A549 treated with AZD9567 at 1 μM for 4 hours (cell line): ENCODE results near the gene DCTPP1. TPM values are rescaled to one million over a fixed set of nuclear protein-coding genes. Genes with fewer than 3 reads are reported as not detected.

Source experiments
- total RNA-seq: library from RNA; stranded (reverse); fragments of 200-300 nt; extraction: Qiagen RNA extraction; gene quantifications from 5 replicates; pipeline ENCODE4 v1.2.3, GENCODE V29; 2022; ENCODE audit not compliant: insufficient read depth

DCTPP1 gene
- total RNA-seq: 103 to 132 TPM (median 123 TPM) in 5 replicates

DNA sequence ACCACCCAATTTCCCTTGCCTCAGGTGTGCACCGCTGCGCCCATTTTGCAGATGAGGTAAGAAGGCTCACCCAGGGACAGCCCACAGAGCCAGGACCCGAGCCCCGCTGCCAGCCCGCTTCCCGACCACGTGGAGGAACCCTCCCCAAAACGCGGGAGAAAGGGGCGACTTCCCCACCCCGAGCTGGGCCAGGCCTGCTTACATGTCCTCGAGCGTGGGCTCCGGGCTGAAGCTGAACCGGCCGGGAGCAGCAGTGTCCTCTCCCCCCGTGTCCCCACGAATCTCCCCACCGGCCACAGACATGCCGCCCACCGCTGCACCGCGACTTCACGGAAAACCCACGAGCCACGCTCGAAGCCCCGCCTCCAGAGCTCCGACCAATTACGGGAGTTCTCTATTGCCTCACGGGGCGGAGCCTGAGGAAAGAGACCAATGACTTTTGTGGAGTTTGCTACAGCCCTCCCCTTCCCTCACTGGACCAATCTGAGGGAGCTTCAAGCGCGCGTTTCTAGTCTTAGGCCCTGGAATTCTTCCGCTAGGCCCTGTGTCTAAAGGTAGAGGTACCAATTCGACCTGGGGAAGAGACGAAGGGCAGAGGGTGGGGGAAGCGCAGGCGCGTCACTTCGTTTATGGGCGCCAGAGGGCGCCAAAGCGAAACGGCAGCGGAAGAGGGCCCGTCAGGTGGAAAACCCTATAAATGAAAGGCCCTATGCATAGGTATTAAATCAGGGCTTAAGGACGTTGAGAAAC is at the start of gene DCTPP1:
DCTPP1 (minus strand) TSS at position 353 of the 750 bp plus-strand sequence; CDS start at position 303, 50 bp downstream.

GRCh38 chr16:30472328-30472942 is 42.6 kb upstream of the DCTPP1 start, which contains the start of gene ITGAL:
Gene ITGAL (plus strand): TSS chr16:30472742. CDS start chr16:30472838, 96 bp downstream.

DNA sequence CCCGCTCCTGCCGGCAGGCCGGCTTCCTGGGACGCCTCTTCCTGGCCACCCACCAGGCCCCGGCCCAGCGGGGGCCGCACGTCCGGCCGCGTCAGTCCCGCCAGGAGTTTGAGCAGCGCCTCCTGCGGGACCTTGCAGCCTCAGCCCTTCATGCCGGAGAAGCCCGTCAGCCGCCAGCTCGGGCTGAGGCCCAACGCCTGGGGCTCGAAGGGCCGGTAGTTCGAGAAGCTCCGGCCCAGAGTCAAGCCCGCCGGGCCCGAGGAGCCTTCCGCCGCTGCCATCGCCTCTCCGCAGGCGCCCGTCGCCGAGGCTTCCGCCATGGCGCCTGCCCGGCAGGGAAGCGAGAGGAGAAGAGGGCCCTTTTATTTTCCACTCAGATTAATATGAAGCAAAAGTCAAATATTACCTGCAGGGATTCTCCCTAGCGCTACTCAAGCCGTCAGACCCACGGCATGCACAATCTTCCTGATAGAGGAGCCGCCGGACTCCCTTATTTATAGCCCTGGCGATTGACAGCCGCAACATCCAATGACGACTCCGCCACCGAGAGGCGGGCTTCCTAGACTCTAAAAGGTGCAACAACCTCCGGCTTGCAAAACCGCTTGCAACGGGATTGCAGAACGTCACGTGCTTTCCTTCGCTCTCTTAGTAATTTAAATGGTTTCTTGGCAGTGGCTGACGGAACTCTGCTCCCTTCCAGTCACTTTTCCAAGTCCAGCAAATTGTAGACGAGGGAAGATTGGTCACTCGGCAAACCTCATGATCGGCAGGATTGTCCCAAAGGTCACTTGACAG is 15.8 kb upstream of the DCTPP1 start, which contains the start of gene SEPHS2:
SEPHS2 (minus strand) TSS at position 467 of the 795 bp plus-strand sequence; CDS start at position 320, 147 bp downstream.

GRCh38 chr16:30407102-30407803 is 22.6 kb downstream of the DCTPP1 start, which contains the start of gene ZNF771:
Gene ZNF771 (plus strand): TSS chr16:30407606. CDS start chr16:30408054, 448 bp downstream.

DNA sequence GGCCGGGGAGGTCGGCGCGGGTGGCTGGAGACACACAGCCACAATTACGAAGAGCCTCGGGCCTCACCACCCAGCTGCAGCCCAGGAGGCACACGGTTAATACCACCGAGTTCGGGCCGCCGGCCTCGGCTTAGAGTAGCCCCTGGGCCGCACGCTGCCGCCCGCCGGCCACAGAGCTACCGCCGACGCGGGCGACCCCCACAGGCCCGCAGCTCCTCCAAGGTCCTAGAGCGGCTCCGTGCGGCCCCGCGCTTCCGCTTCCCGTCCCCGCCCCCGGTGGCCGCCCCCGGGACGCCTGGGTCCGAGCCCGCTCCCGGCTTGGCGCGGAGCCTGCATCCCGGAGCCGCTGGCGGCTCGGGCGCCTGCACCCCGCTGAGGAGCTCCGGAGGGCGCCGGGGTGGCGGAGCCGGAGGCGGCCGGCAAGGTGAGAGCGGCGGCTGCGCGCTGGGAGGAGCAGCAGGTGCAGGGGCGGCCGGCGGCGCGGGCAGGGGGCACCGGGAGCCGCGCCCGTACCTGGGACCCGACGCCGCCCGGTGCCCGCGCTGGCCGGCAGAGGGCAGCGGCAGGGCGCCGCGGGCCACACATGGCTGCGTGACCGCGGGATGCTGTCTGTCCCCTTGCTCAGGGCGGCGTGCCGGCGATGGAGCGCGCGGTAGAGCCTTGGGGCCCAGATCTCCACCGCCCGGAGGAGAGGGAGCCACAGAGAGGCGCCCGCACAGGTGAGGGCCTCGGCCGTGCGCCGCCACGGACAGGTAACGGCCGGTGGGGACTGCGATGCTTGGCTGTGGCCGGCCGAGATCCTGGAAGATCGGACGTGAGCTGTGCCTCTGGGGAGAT is 34.5 kb downstream of the DCTPP1 start, which contains the start of gene ZNF48:
ZNF48 (plus strand) TSS at position 266 of the 837 bp plus-strand sequence; CDS start at position 641, 375 bp downstream.

GRCh38 chr16:30382111-30382881 is 47.5 kb downstream of the DCTPP1 start, which contains the start of gene SEPTIN1:
Gene SEPTIN1 (minus strand): TSS chr16:30382561. CDS start chr16:30382542, 19 bp downstream.

GRCh38 chr16:30374538-30374937 is 55.3 kb downstream of the DCTPP1 start, which contains the start of gene MYL11:
Gene MYL11 (plus strand): TSS chr16:30374802. CDS start chr16:30374858, 56 bp downstream.

Other genes with a start within 250 kb of the DCTPP1 start
- gene CORO1A, start 246.4 kb downstream of the DCTPP1 start, total RNA-seq: 2.6 to 4.6 TPM (median 3.1 TPM) in 5 replicates
- gene BOLA2B, start 236.4 kb downstream of the DCTPP1 start, total RNA-seq: 104 to 219 TPM (median 200 TPM) in 5 replicates
- 7.2 to 29.2 TPM (median 20.1 TPM) in 5 replicates for gene SLX1A, start 236.2 kb downstream of the DCTPP1 start, total RNA-seq
- 5.6 to 28.8 TPM (median 7.8 TPM) in 5 replicates for gene SULT1A3, start 230.8 kb downstream of the DCTPP1 start, total RNA-seq
- 2.7 to 3.0 TPM (median 2.8 TPM) in 4 of 5 replicates, not detected in the other for gene NPIPB13, start 181.6 kb downstream of the DCTPP1 start, total RNA-seq
- 63.2 to 69.6 TPM (median 67.9 TPM) in 5 replicates for gene CD2BP2, start 74.7 kb downstream of the DCTPP1 start, total RNA-seq
- 20.4 to 31.0 TPM (median 30.3 TPM) in 5 replicates for gene TBC1D10B, start 59.5 kb downstream of the DCTPP1 start, total RNA-seq
- 0.14 to 0.69 TPM (median 0.57 TPM) in 3 of 5 replicates, not detected in the others for gene MYL11, start 55.2 kb downstream of the DCTPP1 start, total RNA-seq
- 2.0 to 2.3 TPM (median 2.1 TPM) in 4 of 5 replicates, not detected in the other for gene SEPTIN1, start 47.5 kb downstream of the DCTPP1 start, total RNA-seq
- gene ZNF48, start 34.6 kb downstream of the DCTPP1 start, total RNA-seq: 13.4 to 15.0 TPM (median 14.1 TPM) in 5 replicates
- 1.4 to 6.2 TPM (median 5.9 TPM) in 5 replicates for gene ZNF771, start 22.4 kb downstream of the DCTPP1 start, total RNA-seq
- 47.7 to 51.4 TPM (median 49.2 TPM) in 5 replicates for gene SEPHS2, start 15.8 kb upstream of the DCTPP1 start, total RNA-seq
- 0.03 to 0.23 TPM (median 0.11 TPM) in 4 of 5 replicates, not detected in the other for gene ITGAL, start 42.7 kb upstream of the DCTPP1 start, total RNA-seq
- 44.5 to 46.8 TPM (median 45.0 TPM) in 5 replicates for gene ZNF768, start 96.5 kb upstream of the DCTPP1 start, total RNA-seq
- 2.7 to 4.1 TPM (median 3.6 TPM) in 5 replicates for gene ZNF747, start 104.8 kb upstream of the DCTPP1 start, total RNA-seq
- gene ZNF764, start 128.3 kb upstream of the DCTPP1 start, total RNA-seq: 2.6 to 6.4 TPM (median 5.3 TPM) in 5 replicates
- gene ZNF688, start 141.7 kb upstream of the DCTPP1 start, total RNA-seq: 4.0 to 7.2 TPM (median 6.5 TPM) in 5 replicates
- gene ZNF785, start 155.7 kb upstream of the DCTPP1 start, total RNA-seq: not detected in 5 replicates
- gene ZNF689, start 180.4 kb upstream of the DCTPP1 start, total RNA-seq: 6.6 to 12.3 TPM (median 7.1 TPM) in 5 replicates
- gene PRR14, start 220.9 kb upstream of the DCTPP1 start, total RNA-seq: 16.0 to 27.0 TPM (median 24.8 TPM) in 5 replicates
- 24.2 to 42.2 TPM (median 40.4 TPM) in 5 replicates for gene FBRS, start 228.4 kb upstream of the DCTPP1 start, total RNA-seq